ENCODE measurements around the gene BICRAL.

DNA sequence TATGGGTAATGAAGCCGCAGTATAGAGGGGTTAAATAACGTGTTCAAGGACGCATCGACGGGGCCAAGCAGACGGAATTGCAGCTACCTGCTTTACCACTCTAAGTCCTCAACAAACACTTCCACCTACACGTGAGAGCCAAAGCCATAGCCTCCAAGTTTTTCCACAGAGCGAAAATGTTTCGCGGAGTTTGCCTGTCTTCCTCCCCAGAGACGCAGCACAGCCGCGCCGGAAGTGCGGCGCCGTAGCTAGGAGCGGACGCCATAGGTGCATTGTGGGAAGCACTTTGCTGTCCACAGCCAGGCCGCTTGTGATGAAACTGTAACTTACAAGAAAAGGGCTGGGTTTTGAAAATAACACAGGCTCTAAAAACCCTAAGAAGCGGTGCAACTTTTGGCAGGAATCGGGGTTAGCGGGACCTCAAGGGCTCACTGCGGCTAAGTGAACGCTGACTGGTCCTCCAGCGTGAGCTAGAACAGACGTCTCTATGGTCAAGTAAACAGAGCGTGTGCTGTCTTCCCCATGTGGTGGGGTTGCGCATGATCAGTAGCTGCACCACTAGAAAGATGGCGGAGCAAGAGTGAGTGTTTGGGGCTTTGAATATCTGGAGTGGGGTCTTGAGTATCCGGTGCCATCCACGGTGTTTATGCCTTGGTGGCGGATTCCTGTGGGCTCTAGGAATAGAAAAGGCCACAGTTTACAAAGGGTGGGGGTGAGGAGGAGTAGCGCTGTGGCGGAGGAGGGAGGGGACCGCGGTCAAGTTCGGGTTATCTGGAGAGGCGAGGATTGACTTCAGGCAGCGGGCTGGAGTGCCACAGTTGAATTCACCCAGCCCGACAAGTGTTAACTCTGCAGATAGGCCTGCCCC lies 97.8 kb downstream of the BICRAL start, which contains the start of gene RPL7L1:
- no peak for TF ChIP-seq EZH2 (IDR thresholded peaks at IDR 0.05; ENCODE audit: borderline replicate concordance)
- TF ChIP-seq, protein P1, sequence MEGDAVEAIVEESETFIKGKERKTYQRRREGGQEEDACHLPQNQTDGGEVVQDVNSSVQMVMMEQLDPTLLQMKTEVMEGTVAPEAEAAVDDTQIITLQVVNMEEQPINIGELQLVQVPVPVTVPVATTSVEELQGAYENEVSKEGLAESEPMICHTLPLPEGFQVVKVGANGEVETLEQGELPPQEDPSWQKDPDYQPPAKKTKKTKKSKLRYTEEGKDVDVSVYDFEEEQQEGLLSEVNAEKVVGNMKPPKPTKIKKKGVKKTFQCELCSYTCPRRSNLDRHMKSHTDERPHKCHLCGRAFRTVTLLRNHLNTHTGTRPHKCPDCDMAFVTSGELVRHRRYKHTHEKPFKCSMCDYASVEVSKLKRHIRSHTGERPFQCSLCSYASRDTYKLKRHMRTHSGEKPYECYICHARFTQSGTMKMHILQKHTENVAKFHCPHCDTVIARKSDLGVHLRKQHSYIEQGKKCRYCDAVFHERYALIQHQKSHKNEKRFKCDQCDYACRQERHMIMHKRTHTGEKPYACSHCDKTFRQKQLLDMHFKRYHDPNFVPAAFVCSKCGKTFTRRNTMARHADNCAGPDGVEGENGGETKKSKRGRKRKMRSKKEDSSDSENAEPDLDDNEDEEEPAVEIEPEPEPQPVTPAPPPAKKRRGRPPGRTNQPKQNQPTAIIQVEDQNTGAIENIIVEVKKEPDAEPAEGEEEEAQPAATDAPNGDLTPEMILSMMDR (IDR thresholded peaks at IDR 0.05; ENCODE audit: poor library complexity) = no peak
